HEK293 (cell line): ENCODE results near the gene CENPK.

ENCODE experiments used
- CTCF ChIP-seq: fragments of 450-650 bp; formaldehyde crosslinking; IDR thresholded peaks from 2 replicates; pipeline ENCODE4 v1.5.1; 2016; ENCODE audit warnings: missing biosample characterization, missing genetic modification characterization
- ZNF335 ChIP-seq: fragments of 450-650 bp; formaldehyde crosslinking; conservative IDR thresholded peaks from 2 replicates; pipeline ENCODE4 v1.5.1; 2016; ENCODE audit warnings: missing biosample characterization, missing genetic modification characterization
- ZNF664 ChIP-seq: fragments of 450-650 bp; formaldehyde crosslinking; IDR thresholded peaks from 2 replicates; pipeline ENCODE4 v1.5.1; 2016; ENCODE audit warnings: missing biosample characterization, missing genetic modification characterization
- ZNF776 ChIP-seq: fragments of 450-650 bp; formaldehyde crosslinking; IDR thresholded peaks from 2 replicates; pipeline ENCODE4 v1.5.0; 2017; ENCODE audit warnings: missing biosample characterization, missing genetic modification characterization, borderline replicate concordance

- TF ChIP-seq ZNF335 (tag by site-specific recombination) = no peak
- no peak for TF ChIP-seq CTCF
- TF ChIP-seq ZNF776 = no peak
- TF ChIP-seq ZNF664 (tag by site-specific recombination) = no peak
Observed at GRCh38 chr5:65588694-65589093, 25.7 kb upstream of the CENPK start.
